OCI-LY3 (cell line): ENCODE results near the gene UBE4A.

Source experiments
- CTCF ChIP-seq: fragments of 200-600, 300-600 bp; sonication (generic); IDR thresholded peaks from 2 replicates; pipeline ENCODE4 v1.5.1; 2014; ENCODE audit warnings: antibody characterized with exemption, low read length, low read depth
- EZH2phosphoT487 ChIP-seq: fragments of 200-600 bp; shearing (Covaris generic); IDR thresholded peaks from 2 replicates; pipeline ENCODE4 v1.6.1; 2018; ENCODE audit warnings: antibody characterized with exemption, mixed run types, low read depth

DNA sequence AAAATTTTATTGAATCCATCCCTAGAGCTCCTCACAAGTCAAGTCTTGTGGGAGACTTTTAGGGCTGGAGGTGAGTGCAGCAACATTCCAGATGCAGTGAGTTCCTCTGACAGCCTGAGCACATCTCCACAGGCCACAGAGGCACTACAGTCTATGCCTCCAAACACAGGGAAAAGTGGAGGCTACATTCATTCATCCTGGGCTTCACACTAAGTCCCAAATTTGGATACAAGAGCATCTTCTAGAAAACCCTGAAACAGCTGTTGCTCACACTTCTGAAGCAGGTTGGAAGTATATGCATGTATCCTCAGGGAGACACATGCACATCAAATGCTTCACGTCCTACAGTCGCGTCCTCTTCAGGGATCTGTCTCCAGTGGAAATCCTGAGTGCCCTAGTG is 18.1 kb upstream of the UBE4A start:
- no peak for TF ChIP-seq CTCF
- TF ChIP-seq EZH2phosphoT487, result no peak
